GM18508 (cell line): ENCODE results near the gene CCDC88C.

Experiments
- ATAC-seq: cut with Tn5 transposase; IDR thresholded peaks from one replicate; pipeline ENCODE4 v1.9.1; 2021; ENCODE audit warnings: moderate number of reproducible peaks; ENCODE audit not compliant: insufficient read depth, unreplicated experiment

Gene CCDC88C

DNA sequence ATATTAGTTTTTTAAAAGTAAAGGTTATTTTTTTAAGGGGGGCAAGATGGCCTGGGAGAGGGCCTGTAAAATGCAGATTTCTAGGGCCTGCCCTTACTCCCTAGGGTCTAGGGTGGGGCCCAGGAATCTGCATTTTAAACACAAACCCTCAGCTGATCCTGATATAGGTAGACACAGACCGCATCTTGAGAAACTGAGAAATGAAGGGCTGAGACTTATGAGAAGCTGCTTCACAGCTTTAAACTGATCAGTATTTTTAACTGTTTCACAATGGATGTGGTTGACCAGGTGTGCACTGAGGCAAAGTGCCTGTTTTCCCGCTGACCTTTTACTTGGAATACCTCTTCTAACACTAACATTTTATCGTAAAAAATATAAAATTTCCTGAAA lies 84.0 kb downstream of the CCDC88C start:
- peak; percentile 36 for ATAC-seq

DNA sequence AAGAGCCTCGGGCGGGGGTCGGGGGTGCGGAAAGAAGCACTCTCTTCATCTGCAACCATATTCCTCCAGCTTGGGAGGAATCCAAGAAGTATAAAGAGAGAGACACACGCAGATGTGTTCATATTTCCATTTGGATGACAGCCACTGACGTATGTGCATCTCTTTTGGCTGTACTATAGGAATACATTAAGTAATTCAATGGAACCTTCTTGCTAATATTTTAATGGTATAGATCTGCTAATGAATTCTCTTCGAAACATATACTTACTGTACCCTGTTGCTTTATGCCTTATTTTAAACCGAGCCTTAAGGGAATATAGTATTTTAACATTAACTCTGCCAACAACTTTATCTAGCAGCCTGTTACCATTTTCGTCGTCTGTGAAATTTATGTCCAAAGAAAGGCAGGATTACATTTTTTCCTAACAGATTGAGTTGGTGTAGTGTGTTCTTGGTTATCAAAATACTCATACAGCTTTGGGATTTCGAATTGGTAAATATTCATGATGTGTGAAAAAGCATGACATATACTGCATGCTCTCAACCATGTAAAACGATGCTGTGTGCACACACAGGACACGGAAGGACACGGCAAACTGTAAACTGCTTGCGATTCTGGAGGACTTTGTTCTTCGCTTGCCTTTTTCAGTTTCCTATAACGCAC lies 84.5 kb downstream of the CCDC88C start:
- ATAC-seq = no peak

DNA sequence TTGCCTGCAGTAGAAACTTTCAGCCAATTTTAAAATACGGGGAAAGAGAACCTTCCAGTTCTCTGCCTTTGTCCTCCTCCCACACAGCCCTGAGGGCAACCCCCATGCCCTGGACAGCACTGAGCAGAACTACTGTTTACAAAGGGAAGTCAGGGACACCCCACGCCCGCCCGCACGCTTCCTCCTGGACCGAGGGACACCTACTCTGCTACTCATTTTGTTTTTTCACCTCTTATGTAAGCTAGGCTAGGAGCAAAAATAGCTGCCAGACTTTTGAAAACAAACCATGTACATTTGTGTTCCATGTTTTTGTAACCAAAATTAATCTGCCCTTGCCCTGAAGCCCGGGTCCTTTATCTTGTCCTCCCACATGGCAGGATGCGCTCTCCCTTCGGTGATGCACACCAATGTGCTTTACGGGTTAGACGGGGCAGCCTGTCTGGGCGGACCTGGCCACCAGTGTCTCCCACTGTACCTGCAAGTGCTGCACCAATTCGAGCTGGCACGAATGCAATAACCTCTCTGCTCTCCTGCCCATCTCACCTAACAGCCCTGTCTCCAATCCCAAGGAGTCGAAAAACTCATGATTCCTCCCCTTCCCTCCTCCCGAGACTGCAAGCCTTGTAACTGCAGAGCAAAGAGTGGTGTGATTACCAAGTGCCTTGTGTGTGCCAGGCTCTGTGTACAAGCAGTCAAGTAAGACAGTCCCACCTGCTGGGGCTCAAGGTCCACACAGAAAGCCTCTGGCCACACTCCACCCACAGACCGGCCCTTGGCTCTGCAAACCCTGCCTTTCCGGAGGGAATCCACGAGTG lies 85.2 kb downstream of the CCDC88C start:
- no peak for ATAC-seq

DNA sequence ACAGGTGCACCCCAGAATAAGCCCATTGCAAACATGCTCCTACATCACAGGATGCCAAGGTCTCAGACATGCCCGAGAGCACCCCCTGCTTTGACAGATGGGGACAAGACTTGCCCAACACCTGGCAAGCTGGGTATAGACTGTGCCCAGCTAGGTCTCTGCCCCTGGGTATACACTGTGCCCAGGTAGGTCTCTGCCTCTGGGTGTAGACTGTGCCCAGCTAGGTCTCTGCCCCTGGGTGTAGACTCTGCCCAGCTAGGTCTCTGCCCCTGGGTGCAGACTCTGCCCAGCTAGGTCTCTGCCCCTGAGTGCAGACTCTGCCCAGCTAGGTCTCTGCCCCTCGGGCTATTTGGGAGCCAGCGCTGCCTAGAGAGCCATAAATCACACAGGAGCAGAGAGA lies 85.9 kb downstream of the CCDC88C start:
- no peak for ATAC-seq

DNA sequence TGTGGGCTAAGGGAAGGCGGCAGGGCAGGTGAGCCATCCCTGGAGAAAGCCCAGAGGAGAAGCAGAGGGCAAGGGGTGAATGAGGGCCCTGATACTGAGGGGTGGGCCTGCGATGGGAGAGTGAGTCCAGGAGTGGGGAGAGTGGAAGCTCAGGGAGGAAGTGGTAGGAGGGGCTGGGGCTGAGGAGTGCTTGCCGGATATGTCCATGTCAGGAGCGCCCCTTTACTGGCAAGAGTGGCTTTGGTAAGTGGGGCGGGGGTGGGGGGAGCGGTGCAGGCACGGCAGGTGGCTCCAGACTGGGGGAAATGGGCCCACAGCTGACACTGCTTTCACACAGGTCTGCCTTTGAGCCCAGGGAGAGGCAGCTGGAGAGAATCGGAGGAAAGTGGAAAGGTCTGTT lies 86.8 kb downstream of the CCDC88C start:
- no peak for ATAC-seq

DNA sequence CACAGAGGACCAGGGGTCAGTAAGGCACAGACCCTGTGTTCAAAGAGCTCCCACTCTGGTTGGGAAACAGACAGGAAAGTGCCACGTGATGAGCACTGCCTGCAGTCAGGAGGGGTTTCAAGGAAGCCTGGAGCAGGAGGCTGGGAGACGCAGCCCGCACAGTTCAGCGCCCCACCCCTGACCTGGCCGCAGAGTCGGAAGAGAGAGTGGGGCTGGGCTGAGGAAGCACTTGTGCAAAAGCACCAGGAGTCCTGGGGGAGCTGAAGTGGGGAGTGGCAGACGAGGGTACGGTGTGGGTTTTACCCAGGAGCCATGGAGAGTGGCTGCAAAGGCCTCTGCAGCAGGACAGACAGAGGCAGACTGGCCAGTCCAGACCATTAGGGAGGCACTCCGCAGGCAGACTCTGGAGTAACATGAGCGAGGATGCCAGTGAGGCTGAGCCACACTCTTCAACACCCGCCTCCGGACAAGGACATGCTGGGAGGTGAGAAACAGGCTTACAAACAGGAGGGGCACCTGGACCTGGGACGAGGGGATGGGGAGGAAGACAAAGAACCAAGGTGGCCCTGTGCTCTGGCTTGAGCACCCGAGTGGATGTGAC lies 87.4 kb downstream of the CCDC88C start:
- no peak for ATAC-seq

DNA sequence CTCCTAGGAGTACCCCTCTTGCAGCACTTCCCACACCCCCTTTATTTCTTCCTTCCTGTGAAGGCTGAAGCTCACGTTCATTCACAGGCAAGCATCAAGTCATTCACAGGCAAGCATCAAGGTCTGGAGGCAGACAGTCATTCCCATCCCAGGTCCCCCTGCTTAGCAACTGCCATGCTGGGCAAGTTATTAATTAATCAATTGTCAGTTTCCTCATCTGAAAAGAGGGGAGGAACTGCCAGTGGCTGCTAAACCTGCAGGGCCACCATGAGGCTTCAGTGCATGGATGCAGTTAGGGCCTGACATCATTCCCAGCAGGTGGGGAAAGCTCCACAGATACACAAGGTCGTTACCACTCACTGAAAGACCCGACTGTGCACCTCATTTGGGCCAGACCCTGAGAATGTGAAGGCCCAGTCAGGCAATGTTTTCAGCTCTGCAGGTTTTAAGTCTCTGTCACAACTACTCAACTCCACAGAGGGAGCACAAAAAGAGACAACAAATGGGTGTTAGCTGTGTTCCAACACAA lies 88.1 kb downstream of the CCDC88C start:
- no peak for ATAC-seq

DNA sequence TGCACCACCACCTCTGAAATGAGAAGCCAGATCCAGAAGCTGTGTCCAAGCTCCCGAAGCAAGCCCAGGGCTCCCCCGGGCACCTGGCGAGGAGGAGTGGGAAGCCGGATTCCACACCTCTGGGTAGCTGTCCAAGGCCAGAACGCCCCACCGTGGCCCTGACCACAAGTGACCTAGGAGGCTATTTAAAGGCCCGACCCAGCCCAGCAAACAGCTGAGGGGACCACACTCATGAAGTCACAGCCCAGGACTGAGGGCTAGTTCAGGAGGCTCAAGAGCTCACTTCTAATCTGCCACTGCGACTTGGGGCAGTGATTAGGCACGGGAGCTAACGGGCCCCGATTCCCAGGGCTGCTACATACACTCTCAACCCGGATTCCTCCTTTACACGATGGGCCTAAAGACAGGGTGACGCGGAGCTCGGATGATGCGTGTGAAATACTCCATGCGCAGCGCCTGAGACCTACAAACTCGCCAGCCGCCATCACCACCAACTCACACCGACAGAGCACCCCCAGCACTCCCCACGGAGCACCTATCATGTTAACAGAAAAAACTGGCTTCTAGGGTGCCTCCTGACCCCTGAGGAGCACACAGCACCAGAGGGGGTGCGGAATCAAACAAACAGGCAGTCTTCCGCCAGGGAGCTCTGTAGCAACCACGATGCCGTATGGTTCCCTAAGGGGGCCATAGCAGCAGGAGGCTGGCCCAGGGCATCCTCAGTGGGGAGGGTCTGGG lies 89.1 kb downstream of the CCDC88C start:
- no peak for ATAC-seq

DNA sequence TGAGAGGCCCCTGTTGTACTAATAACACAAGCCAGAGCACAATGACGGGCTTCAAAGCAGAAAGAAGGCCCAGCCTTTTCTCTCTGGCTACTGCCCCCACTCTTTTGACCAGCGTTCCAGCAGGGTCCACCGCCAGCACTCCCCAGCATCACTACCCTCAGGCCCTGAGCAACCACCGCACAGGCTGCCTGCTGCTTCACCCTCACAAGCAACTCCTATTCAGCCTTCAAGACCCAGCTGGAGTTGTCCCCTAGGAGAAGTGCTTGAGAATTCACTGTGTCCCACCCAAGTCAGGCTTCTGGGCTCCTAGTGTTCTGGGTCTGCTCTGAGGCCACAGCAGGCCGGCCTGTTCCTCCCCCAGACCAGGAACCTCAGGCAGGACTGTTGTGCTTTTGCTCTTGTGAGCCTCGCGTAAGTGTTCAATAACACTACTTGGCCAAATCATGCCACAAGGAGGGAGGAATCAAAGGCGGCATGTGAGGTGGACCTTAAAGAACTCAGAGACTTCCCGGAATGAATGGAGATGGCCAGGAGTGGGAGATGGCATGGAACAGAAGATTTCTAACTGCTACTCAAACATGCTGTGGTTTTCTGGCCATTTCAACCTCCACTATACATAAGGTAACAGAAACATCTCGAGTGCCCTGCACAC lies 89.8 kb downstream of the CCDC88C start:
- ATAC-seq = no peak

DNA sequence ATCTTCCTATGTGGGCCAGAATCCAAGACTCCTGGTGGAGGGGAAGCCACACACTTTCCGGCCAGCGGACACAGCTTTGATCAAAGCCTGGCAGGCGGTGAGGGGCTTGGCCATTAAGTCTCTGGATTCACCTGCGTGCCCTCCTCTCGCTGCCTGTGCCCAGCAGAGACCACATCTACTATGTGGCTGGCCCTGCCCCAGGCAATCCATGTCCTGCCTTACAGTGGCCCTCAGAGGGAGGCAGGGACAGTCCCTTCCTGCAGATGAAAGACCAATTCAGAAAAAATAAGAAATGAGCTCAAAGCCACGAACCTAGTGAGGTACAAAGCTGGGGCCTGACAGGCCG lies 90.4 kb downstream of the CCDC88C start:
- no peak for ATAC-seq

DNA sequence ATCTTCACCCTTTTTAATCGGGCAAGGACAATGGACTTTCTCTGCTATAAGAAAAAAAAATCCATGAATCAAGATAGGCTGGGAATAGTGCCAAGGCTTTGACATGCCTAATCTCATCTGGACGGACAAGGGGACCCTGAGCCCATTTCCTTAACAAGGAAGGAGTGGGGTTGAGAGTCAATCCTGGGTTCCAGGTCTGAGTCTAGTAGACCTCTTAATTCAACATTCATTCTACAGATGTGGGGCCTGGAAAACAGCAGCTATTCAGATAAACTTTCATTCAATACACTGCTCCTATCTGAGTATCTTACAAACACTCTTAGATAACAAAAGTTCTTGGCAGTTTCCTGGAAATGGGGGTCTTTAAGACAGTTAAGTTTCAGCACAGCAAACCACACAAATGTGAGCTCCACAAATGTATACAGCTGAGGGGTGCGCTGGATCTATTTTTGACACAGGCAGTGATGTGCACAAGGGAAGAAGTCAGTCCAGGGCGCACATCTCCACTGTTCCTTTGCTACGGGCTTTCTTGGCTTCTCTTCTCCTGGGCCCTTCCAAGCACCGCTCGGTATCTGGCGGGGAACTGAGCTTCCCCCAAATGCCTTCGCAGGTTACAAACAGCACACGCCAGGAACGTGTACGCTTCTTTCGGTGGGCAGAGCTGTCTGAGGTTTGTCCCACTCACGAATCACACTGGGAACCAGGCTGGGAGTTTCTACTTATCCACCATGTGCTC lies 90.9 kb downstream of the CCDC88C start:
- no peak for ATAC-seq

DNA sequence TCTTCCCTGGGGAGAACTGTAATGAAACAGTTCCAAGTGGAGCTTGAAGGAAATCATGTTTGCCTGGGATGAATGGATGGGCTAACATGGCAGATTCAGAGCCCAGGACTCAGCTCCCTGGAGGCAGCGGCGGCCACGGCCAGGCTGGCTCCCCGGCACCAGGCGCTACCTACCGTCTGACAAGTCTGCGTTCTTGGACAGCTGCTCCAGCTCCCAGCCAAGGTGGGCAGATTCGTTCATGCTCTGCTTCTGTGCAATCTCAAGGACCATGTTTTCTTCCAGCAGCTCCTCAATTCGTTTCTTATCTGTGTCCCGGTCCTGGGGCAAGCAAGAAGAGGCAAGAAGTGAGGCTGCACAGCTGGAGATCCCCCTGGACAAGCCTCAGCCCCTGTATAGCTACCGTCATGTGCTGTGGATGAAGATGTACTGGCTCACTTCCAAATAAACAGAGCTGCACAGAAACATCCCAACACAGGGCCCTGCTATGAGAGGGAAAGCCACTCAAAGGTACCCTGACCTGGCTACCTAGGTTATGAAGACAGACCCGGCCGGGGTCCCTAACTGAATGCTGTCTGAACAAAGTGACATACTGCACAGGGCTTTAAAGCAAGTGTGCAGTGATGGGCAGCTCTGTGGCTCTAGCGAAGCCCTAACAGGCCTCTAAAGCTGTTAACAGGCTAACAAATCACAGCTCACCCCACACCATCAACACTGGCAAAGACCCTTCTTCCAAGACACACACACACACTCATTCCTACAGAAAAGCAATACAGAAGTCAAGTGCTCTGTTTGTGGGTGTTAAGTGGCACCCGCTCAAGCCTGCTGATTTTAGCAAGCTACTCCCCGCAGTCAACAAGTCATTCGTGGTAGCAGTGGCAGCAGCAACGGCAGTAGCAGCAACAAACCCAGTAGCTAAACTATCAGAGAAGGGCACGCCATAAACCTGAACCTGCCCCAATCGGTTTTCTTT lies 92.7 kb downstream of the CCDC88C start:
- ATAC-seq = no peak

DNA sequence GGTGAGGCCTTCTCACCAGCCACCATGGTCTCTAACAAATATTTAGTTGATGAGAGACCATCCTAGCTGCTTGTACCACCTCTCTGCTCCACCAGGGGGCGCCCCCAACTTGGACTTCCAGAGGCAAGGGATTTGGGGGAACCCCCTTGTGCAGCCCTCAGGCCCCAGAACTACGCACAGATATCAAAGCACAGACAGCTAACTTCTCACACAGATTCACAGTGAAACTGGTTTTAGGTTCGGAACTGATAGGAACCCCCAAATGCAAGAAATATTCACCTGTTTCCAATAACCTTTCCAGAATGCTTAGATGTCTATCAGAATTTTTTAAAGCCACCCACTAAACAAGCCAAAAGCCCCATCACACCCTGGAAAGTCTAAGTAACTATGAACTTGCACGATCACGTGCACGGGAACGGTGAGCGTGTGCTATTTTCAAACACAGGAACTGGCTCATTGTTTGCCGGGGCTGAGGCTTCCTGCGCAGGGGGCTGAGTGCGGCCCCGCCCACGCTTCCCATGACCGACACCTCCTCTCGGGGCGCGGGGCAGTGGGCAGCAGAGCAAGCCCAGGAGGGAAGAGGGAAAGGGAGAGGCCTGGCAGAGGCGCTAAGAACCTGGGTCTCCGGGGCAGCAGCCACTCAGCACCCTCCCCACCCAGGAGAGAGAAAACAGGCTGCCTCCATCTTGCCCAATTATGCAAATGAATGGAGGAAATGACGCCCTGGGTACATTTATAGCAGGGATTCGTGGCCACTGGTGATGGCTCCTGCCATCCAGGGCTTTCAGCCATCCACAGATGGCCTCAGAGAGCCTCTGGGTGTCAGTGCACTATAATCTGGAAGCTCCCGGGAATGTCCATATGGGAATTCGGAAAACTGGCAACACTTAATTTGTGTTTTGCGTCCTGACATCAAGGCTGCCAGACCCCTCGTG lies 93.7 kb downstream of the CCDC88C start:
- peak; percentile 43 for ATAC-seq

DNA sequence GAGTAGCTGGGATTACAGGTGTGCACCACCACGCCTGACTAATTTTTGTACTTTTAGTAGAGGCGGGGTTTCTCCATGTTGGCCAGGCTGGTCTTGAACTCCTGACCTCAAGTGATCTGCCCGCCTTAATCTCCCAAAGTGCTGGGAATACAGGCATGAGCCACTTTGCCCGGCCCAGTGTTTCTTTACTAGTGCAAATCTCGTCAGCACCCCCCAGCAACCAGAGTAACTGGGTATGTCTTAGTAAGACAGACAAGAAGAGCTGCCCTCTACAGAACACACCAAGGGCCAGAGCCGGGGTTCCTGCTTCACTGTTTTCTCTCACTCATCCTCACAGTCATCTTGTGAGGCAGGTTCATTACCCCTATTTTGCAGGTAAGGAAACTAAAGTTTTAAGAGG lies 94.6 kb downstream of the CCDC88C start:
- no peak for ATAC-seq

DNA sequence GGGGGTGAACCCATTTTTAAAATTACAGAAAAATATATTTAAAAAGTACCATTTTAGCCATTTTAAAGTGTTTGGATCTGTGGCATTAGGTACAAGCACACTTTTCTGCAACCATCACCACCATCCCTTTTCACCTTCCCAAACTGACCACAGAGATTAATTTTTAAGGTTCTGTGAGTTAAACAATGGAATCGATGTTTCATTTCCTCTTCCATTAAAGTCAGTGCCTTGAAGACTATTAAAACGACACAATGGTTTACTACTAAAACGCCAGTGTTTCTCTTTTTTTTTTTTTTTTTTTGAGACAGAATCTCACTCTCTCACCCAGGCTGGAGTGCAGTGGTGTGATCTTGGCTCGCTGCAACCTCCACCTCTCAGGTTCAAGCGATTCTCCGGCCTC lies 95.0 kb downstream of the CCDC88C start:
- no peak for ATAC-seq

DNA sequence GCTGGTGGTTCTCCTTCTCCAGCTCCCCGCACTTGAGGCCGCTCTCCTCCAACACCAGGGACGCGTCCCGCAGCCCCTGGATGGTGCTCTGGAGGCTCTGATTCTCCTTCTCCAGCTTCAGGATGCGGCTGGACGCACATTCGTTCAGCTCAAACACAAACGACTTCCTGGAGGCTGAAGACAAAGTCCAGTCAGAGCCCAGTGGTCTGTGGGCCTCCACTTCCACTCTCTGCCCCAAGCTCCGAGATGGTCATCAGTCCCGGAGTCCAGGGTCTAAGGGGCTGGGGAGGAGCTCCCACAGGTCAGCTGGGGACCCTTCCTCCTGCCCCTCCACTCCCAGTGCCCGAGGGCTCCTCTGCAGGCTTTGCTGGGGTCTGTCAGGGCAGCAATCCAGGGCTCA lies 96.5 kb downstream of the CCDC88C start:
- ATAC-seq = no peak

DNA sequence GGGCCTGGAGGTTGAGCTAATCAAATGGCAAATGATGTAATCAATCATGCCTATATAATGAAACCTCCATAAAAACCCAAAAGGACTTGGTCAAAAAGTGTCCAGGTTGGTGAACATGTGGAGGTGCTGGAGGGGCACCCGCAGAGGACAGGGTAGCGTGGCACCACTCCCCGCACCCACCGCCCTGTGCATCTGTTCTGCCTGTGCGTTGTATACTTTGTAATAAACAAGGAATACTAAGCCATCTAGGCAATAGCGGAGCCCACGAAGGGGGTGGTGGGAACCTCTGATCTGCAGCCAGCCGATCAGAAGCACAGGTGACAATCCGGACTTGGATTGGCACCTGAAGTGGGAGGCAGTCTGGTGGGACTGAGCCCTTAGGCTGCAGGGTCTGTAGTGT lies 97.4 kb downstream of the CCDC88C start:
- ATAC-seq = no peak
